Measurements from ENCODE around the gene OR5M11. TPM values are rescaled to one million over a fixed set of nuclear protein-coding genes. Genes with fewer than 3 reads are reported as not detected.

Gene OR5M11
- total and polyA plus RNA-seq, 2 donors (not counting 1 experiment from before 2014, with no cell fraction given), result not detected

DNA sequence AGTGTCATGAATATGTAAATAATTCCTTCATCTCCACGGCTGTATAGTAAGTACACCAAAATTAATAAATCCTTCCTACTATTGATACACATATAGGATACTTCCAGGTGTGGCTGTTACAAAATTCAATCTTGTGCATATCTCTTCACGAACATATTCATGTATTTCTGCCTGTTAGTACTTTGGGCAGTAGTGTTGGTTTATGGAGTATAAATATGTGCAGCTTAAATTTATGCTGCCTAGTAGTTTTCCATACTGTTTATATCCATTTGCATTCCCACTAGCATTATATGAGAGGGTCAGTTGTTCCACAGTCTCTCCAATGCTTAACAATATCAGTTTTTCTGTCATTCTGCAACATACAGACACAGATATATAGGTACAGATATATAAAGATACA lies 47.9 kb downstream of the OR5M11 start:
- Histone ChIP-seq H3K36me3 (ENCODE audit: control insufficient read depth, insufficient read depth, low read length) (no peaks in the 10 kb centered on the region), H3K27me3 (ENCODE audit: control insufficient read depth, insufficient read depth, low read length) (no peaks in the 10 kb centered on the region), H3K9me3 (ENCODE audit: control insufficient read depth, insufficient read depth, low read depth, low read length) (no peaks in the 10 kb centered on the region), H3K79me2 (ENCODE audit: control insufficient read depth, insufficient read depth, low read length) (no peaks in the 10 kb centered on the region), H2AFZ (ENCODE audit: low read length) (no peak overlapping the region), H3K9ac (ENCODE audit: insufficient read depth, low read length) (no peak overlapping the region), H3K4me1 (ENCODE audit: control insufficient read depth, extremely low read depth, insufficient read depth, low read length) (no peaks in the 10 kb centered on the region), H3K4me3 (replicated peaks in 1 of 4; ENCODE audit: control extremely low read depth in 1 of 4, insufficient read depth in 1 of 4, low read depth in 3 of 4, low read length in 4 of 4) (no peak overlapping the region), H3K27ac (ENCODE audit: insufficient read depth, low read length) (no peak overlapping the region), H4K20me1 (ENCODE audit: control insufficient read depth, extremely low read depth, insufficient read depth, low read length) (no peaks in the 10 kb centered on the region), H3K4me2 (ENCODE audit: extremely low read depth, insufficient read depth, low read length) (no peak overlapping the region)
- no peak for DNase-seq (ENCODE audit: low read depth in 2 of 2)
- no peak for TF ChIP-seq EZH2 (IDR thresholded peaks at IDR 0.05; ENCODE audit: low read length, missing control alignments)
- TF ChIP-seq, protein P1, sequence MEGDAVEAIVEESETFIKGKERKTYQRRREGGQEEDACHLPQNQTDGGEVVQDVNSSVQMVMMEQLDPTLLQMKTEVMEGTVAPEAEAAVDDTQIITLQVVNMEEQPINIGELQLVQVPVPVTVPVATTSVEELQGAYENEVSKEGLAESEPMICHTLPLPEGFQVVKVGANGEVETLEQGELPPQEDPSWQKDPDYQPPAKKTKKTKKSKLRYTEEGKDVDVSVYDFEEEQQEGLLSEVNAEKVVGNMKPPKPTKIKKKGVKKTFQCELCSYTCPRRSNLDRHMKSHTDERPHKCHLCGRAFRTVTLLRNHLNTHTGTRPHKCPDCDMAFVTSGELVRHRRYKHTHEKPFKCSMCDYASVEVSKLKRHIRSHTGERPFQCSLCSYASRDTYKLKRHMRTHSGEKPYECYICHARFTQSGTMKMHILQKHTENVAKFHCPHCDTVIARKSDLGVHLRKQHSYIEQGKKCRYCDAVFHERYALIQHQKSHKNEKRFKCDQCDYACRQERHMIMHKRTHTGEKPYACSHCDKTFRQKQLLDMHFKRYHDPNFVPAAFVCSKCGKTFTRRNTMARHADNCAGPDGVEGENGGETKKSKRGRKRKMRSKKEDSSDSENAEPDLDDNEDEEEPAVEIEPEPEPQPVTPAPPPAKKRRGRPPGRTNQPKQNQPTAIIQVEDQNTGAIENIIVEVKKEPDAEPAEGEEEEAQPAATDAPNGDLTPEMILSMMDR (conservative IDR thresholded peaks at IDR 0.05 in 1 of 2, IDR thresholded peaks at IDR 0.05 in 1 of 2; ENCODE audit: low read depth in 1 of 2, low read length in 2 of 2), result no peak

Other genes with a start within 250 kb of the OR5M11 start
- gene OR8K3, start 228.1 kb downstream of the OR5M11 start, total RNA-seq, result not detected in 2 replicates
- not detected in 2 replicates for gene OR8K3, start 228.1 kb downstream of the OR5M11 start, polyA plus RNA-seq
- gene OR8K1, start 197.2 kb downstream of the OR5M11 start, total RNA-seq, result not detected in 2 replicates
- gene OR8K1, start 197.2 kb downstream of the OR5M11 start, polyA plus RNA-seq, result not detected in 2 replicates
- gene OR8J1, start 189.0 kb downstream of the OR5M11 start, total RNA-seq, result not detected in 2 replicates
- gene OR8J1, start 189.0 kb downstream of the OR5M11 start, polyA plus RNA-seq, result not detected in 2 replicates
- not detected in 2 replicates for gene OR8U1, start 167.6 kb downstream of the OR5M11 start, total RNA-seq
- gene OR8U1, start 167.6 kb downstream of the OR5M11 start, polyA plus RNA-seq, result not detected in 2 replicates
- gene OR5AL1, start 130.6 kb downstream of the OR5M11 start, total RNA-seq, result not detected in 2 replicates
- gene OR5AL1, start 130.6 kb downstream of the OR5M11 start, polyA plus RNA-seq, result not detected in 2 replicates
- gene OR5M3, start 69.9 kb downstream of the OR5M11 start, total RNA-seq, result not detected in 2 replicates
- not detected in 2 replicates for gene OR5M3, start 69.9 kb downstream of the OR5M11 start, polyA plus RNA-seq
- not detected in 2 replicates for gene OR5M8, start 51.9 kb downstream of the OR5M11 start, total RNA-seq
- gene OR5M8, start 51.9 kb downstream of the OR5M11 start, polyA plus RNA-seq, result not detected in 2 replicates
- not detected in 2 replicates for gene OR5M10, start 34.5 kb upstream of the OR5M11 start, total RNA-seq
- not detected in 2 replicates for gene OR5M10, start 34.5 kb upstream of the OR5M11 start, polyA plus RNA-seq
- gene OR5M1, start 71.6 kb upstream of the OR5M11 start, total RNA-seq, result not detected in 2 replicates
- gene OR5M1, start 71.6 kb upstream of the OR5M11 start, polyA plus RNA-seq, result not detected in 2 replicates
- gene OR5AP2, start 99.2 kb upstream of the OR5M11 start, total RNA-seq, result not detected in 2 replicates
- not detected in 2 replicates for gene OR5AP2, start 99.2 kb upstream of the OR5M11 start, polyA plus RNA-seq
- gene OR5AR1, start 120.4 kb upstream of the OR5M11 start, total RNA-seq, result not detected in 2 replicates
- not detected in 2 replicates for gene OR5AR1, start 120.4 kb upstream of the OR5M11 start, polyA plus RNA-seq
- gene OR9G1, start 155.8 kb upstream of the OR5M11 start, total RNA-seq, result not detected in 2 replicates
- gene OR9G1, start 155.8 kb upstream of the OR5M11 start, polyA plus RNA-seq, result not detected in 2 replicates
- not detected in 2 replicates for gene OR9G4, start 205.4 kb upstream of the OR5M11 start, total RNA-seq
- not detected in 2 replicates for gene OR9G4, start 205.4 kb upstream of the OR5M11 start, polyA plus RNA-seq